AG09309 (cell line): ENCODE results near the gene TREX2.

Source experiments
- DNase-seq: peaks from one replicate; pipeline ENCODE4 v3.0.0-alpha.2; 2010; ENCODE audit warnings: low read depth
- H3K4me3 ChIP-seq: 2 replicates; pipeline ENCODE4 v1.5.1; 2011; ENCODE audit warnings: mild to moderate bottlenecking, low read depth, low read length, moderate library complexity; ENCODE audit not compliant: control insufficient read depth
- CTCF ChIP-seq: IDR thresholded peaks from 2 replicates; pipeline ENCODE4 v1.5.1; 2011; ENCODE audit warnings: mild to moderate bottlenecking, low read depth, low read length, inconsistent platforms; ENCODE audit not compliant: insufficient read depth, control insufficient read depth; ENCODE audit errors: missing control alignments

The TREX2 gene

GRCh38 chrX:153471663-153472280 is 25.9 kb upstream of the TREX2 start:
- no peak for DNase-seq
- TF ChIP-seq CTCF, result no peak
- no peak overlapping the region for H3K4me3 ChIP-seq

- peak; percentile 49 for DNase-seq
- peak within 1 kb of the TSS; percentile 69 for H3K4me3 ChIP-seq
- peak; percentile 71 for TF ChIP-seq CTCF
Observed at GRCh38 chrX:153470411-153471363, 24.8 kb upstream of the TREX2 start, which contains the start of gene HAUS7. Gene HAUS7, minus strand, starts transcription at chrX:153470576. Its CDS starts 19 bp downstream, at chrX:153470557.

- no peak for TF ChIP-seq CTCF
- peak overlapping the region; percentile 69 for H3K4me3 ChIP-seq
- DNase-seq, result no peak
Observed at GRCh38 chrX:153469811-153470410, 24.1 kb upstream of the TREX2 start.

- TF ChIP-seq CTCF, result no peak
Observed at GRCh38 chrX:153468008-153468580, 22.2 kb upstream of the TREX2 start.

GRCh38 chrX:153465691-153466380 is 20.0 kb upstream of the TREX2 start:
- H3K4me3 ChIP-seq, result no peak overlapping the region
- no peak for DNase-seq
- no peak for TF ChIP-seq CTCF

More at GRCh38 chrX:153468008-153468580, 22.2 kb upstream of the TREX2 start:
- no peak overlapping the region for H3K4me3 ChIP-seq
- no peak for DNase-seq

- no peak for DNase-seq
- H3K4me3 ChIP-seq, result no peak overlapping the region
- TF ChIP-seq CTCF, result no peak
Observed at GRCh38 chrX:153464116-153464515, 18.3 kb upstream of the TREX2 start.
